Upper lobe of left lung (tissue), 4 donors: ENCODE data around the gene SBSN.

ENCODE experiments used
- POLR2A ChIP-seq, 4 donors: fragments of 450-650 bp; IDR thresholded peaks; one replicate each; pipeline ENCODE4 v1.5.1; 2016 to 2017; ENCODE audit warnings: antibody characterized with exemption in 4 of 4, mild to moderate bottlenecking in 2 of 4
- TF ChIP-seq, protein P1 (sequence below), 6 experiments: fragments of 450-650 bp in 4 of 6; fragments of 200-600 bp in 2 of 6; sonication (generic) in 2 of 6; IDR thresholded peaks; one replicate each; pipeline ENCODE4 v1.5.1; 2016 to 2019; ENCODE audit warnings: antibody characterized with exemption in 6 of 6

DNA sequence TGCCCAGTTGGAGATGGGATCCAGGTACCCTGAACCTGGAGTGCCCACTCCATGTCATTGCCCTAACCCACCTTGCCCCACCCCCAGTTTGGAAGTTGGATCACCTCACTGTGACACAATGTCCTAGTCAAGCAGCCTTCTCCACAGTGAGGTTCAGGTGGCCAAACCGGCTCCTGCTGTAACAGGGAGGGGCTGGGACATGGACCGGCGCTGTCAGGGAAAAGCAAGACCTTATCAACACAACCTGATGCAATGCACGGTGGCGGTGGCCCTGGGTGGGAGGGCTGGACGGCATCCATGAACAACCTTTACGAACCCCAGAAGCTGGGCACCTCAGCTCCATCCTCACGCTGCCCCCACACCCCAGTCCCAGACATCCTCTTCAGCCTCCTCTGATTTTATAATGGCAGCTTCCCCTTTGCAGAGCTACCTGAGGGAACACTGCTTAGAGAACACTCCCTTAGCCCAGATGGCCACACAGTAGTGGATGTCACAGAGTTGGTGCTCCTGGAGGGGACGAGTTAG, 36.2 kb downstream of the SBSN start:
- TF ChIP-seq, protein P1, sequence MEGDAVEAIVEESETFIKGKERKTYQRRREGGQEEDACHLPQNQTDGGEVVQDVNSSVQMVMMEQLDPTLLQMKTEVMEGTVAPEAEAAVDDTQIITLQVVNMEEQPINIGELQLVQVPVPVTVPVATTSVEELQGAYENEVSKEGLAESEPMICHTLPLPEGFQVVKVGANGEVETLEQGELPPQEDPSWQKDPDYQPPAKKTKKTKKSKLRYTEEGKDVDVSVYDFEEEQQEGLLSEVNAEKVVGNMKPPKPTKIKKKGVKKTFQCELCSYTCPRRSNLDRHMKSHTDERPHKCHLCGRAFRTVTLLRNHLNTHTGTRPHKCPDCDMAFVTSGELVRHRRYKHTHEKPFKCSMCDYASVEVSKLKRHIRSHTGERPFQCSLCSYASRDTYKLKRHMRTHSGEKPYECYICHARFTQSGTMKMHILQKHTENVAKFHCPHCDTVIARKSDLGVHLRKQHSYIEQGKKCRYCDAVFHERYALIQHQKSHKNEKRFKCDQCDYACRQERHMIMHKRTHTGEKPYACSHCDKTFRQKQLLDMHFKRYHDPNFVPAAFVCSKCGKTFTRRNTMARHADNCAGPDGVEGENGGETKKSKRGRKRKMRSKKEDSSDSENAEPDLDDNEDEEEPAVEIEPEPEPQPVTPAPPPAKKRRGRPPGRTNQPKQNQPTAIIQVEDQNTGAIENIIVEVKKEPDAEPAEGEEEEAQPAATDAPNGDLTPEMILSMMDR (IDR thresholded peaks at IDR 0.05) = no peak
- no peak for TF ChIP-seq POLR2A (IDR thresholded peaks at IDR 0.05)
